ENCODE results near the gene ZNF599. TPM values are rescaled to one million over a fixed set of nuclear protein-coding genes. Genes with fewer than 3 reads are reported as not detected.

The ZNF599 gene
- total and polyA plus RNA-seq, 2 experiments from 2014 or later, result 6.0 to 6.2 TPM

DNA sequence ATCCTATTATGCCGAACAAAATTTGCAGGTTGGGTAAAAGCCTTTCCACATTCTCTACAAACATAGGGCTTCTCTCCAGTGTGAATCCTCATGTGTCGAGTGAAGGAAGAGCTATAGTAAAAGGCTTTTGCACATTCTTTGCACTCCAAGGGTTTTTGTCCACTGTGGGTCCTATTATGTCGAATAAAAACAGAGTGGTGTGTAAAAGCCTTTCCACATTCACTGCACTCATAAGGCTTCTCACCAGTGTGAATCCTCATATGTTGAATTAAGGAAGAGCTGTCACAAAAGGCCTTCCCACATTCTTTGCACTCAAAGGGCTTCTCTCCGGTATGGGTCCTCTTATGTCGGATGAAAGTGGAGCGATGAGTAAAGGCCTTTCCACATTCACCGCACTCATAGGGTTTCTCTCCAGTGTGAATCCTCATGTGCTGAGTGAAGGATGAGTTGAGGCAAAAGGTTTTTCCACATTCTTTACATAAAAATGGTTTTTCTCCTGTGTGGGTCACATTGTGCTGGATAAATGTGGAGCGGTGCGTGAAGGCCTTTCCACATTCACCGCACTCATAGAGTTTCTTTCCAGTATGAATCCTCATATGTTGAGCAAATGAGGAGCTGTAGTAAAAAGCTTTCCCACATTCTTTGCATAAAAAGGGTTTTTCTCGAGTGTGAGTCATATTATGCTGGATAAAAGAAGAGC lies 13.6 kb downstream of the ZNF599 start:
- no peak overlapping the region for H3K4me3 ChIP-seq
- H3K4me1 ChIP-seq (ENCODE audit: insufficient read depth), result no peaks in the 10 kb centered on the region
- H2AFZ ChIP-seq, result no peak overlapping the region
- 98% methylated on average over 11 of the region's 11 CpGs for WGBS (ENCODE audit: low lambda C conversion rate, missing lambda C conversion rate)
- H3K79me2 ChIP-seq, result no peaks in the 10 kb centered on the region
- no peaks in the 10 kb centered on the region for H3K27me3 ChIP-seq
- no peaks in the 10 kb centered on the region for H3K9me2 ChIP-seq (replicated peaks; ENCODE audit: insufficient read depth)
- DNase-seq (ENCODE audit: low spot score), result no peak
- no peaks in the 10 kb centered on the region for H4K20me1 ChIP-seq (ENCODE audit: insufficient read depth, poor library complexity, severe bottlenecking)
- peaks cover 62% of the 10 kb centered on the region for H3K9me3 ChIP-seq (ENCODE audit: low read depth)
- H3K4me2 ChIP-seq, result no peak overlapping the region
- TF ChIP-seq, protein P1, sequence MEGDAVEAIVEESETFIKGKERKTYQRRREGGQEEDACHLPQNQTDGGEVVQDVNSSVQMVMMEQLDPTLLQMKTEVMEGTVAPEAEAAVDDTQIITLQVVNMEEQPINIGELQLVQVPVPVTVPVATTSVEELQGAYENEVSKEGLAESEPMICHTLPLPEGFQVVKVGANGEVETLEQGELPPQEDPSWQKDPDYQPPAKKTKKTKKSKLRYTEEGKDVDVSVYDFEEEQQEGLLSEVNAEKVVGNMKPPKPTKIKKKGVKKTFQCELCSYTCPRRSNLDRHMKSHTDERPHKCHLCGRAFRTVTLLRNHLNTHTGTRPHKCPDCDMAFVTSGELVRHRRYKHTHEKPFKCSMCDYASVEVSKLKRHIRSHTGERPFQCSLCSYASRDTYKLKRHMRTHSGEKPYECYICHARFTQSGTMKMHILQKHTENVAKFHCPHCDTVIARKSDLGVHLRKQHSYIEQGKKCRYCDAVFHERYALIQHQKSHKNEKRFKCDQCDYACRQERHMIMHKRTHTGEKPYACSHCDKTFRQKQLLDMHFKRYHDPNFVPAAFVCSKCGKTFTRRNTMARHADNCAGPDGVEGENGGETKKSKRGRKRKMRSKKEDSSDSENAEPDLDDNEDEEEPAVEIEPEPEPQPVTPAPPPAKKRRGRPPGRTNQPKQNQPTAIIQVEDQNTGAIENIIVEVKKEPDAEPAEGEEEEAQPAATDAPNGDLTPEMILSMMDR (IDR thresholded peaks at IDR 0.05; ENCODE audit: poor library complexity), result no peak
- TF ChIP-seq EZH2phosphoT487 (IDR thresholded peaks at IDR 0.05; ENCODE audit: low read depth, severe bottlenecking, unreplicated experiment), result no peak
- no peak for TF ChIP-seq EZH2 (IDR thresholded peaks at IDR 0.05; ENCODE audit: borderline replicate concordance)
- H3K36me3 ChIP-seq (replicated peaks; ENCODE audit: insufficient read depth, low read depth), result peaks cover 12% of the 10 kb centered on the region
- H3K27ac ChIP-seq, result no peak overlapping the region

DNA sequence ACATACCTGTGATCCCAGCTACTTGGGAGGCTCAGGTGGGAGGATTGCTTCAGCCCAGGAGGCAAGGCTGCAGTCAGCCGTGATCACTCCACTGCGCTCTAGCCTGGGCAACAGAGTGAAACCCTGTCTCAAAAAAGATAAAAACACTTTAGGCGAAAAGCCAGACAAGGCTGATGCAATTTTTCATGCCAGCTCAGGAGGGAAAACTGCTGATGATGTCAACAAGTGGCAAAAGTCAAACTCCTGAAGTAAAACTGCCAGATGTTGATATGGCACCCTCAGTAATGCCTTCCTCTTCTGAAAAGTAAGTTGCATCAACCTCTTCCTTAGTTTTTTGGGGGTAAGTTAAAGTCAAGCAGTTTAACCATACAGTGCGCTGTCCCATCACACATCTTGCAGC lies 15.6 kb downstream of the ZNF599 start:
- TF ChIP-seq EZH2 (IDR thresholded peaks at IDR 0.05; ENCODE audit: borderline replicate concordance) (no peak), EZH2phosphoT487 (IDR thresholded peaks at IDR 0.05; ENCODE audit: low read depth, severe bottlenecking, unreplicated experiment) (no peak)
- TF ChIP-seq, protein P1 (IDR thresholded peaks at IDR 0.05; ENCODE audit: poor library complexity), result no peak
- H3K9me3 ChIP-seq (ENCODE audit: low read depth), result peaks cover 48% of the 10 kb centered on the region
- peaks cover 2% of the 10 kb centered on the region for H3K36me3 ChIP-seq (replicated peaks; ENCODE audit: insufficient read depth, low read depth)
- no peaks in the 10 kb centered on the region for H4K20me1 ChIP-seq (ENCODE audit: insufficient read depth, poor library complexity, severe bottlenecking)
- no peak overlapping the region for H2AFZ ChIP-seq
- H3K27me3 ChIP-seq, result no peaks in the 10 kb centered on the region
- H3K9me2 ChIP-seq (replicated peaks; ENCODE audit: insufficient read depth), result no peaks in the 10 kb centered on the region
- no peaks in the 10 kb centered on the region for H3K4me1 ChIP-seq (ENCODE audit: insufficient read depth)
- H3K27ac ChIP-seq, result no peak overlapping the region
- DNase-seq (ENCODE audit: low spot score), result no peak
- no peak overlapping the region for H3K4me3 ChIP-seq
- no peaks in the 10 kb centered on the region for H3K79me2 ChIP-seq
- 89% methylated on average over 4 of the region's 4 CpGs for WGBS (ENCODE audit: low lambda C conversion rate, missing lambda C conversion rate)
- no peak overlapping the region for H3K4me2 ChIP-seq

DNA sequence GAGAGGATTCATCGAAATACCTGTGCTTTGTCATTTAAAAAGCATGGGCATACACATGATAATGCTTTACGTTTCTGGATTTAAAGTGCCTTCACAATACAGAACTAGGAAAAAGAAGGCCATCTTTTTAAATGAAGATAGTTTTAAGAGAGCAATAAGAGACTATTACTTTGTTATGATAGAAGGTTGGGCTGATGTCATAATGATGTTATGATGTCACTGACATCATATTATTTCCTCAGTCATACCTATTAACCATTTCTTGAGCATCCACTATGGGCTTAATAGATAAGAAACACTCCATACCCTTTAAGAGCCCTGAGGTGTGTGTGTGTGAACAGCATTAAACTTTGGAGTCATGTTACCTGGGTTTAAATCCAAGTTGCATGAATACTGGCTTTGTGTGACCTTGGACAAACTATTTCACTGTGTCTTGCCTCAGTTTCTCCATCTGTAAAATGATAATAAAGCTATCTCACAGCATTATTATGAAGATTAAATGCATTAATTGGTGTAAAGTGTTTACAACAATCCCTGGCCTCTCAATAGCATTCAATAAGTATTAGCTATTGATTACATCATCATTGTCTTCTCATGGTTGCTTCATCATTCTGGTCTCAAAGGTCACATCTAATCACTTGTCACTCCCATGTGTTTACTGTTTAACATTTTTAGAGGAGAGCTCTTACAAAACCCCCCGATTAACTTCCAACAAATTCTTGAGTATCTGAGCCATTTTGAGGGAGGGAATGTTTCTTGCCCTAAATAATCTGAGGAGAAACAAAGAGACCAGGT lies 27.9 kb downstream of the ZNF599 start:
- Histone ChIP-seq H3K9me2 (replicated peaks; ENCODE audit: insufficient read depth) (no peaks in the 10 kb centered on the region), H3K4me1 (ENCODE audit: insufficient read depth) (no peaks in the 10 kb centered on the region), H2AFZ (no peak overlapping the region), H3K36me3 (replicated peaks; ENCODE audit: insufficient read depth, low read depth) (peaks cover 8% of the 10 kb centered on the region), H3K27me3 (no peaks in the 10 kb centered on the region), H4K20me1 (ENCODE audit: insufficient read depth, poor library complexity, severe bottlenecking) (no peaks in the 10 kb centered on the region), H3K9me3 (ENCODE audit: low read depth) (peaks cover 15% of the 10 kb centered on the region), H3K79me2 (no peaks in the 10 kb centered on the region), H3K4me2 (no peak overlapping the region), H3K4me3 (no peak overlapping the region), H3K27ac (no peak overlapping the region)
- DNase-seq (ENCODE audit: low spot score), result no peak
- WGBS (ENCODE audit: low lambda C conversion rate, missing lambda C conversion rate), result 94% methylated on average over 3 of the region's 3 CpGs
- TF ChIP-seq EZH2phosphoT487 (IDR thresholded peaks at IDR 0.05; ENCODE audit: low read depth, severe bottlenecking, unreplicated experiment) (no peak), EZH2 (IDR thresholded peaks at IDR 0.05; ENCODE audit: borderline replicate concordance) (no peak)
- TF ChIP-seq, protein P1 (IDR thresholded peaks at IDR 0.05; ENCODE audit: poor library complexity), result no peak
